Measurements from ENCODE around the gene NARF.
"Not testable (repeated sequence)": the region's sequence is repeated elsewhere in the genome, so short reads cannot be mapped to it uniquely, and the experiment has no call there.

NARF gene

GRCh38 chr17:82529914-82530300 is 71.4 kb downstream of the NARF start:
- H3K4me3 ChIP-seq (ENCODE audit: low read depth, low read length) = no peak overlapping the region
- DNase-seq (ENCODE audit: low read depth) = no peak
- TF ChIP-seq, protein P1, sequence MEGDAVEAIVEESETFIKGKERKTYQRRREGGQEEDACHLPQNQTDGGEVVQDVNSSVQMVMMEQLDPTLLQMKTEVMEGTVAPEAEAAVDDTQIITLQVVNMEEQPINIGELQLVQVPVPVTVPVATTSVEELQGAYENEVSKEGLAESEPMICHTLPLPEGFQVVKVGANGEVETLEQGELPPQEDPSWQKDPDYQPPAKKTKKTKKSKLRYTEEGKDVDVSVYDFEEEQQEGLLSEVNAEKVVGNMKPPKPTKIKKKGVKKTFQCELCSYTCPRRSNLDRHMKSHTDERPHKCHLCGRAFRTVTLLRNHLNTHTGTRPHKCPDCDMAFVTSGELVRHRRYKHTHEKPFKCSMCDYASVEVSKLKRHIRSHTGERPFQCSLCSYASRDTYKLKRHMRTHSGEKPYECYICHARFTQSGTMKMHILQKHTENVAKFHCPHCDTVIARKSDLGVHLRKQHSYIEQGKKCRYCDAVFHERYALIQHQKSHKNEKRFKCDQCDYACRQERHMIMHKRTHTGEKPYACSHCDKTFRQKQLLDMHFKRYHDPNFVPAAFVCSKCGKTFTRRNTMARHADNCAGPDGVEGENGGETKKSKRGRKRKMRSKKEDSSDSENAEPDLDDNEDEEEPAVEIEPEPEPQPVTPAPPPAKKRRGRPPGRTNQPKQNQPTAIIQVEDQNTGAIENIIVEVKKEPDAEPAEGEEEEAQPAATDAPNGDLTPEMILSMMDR (IDR thresholded peaks at IDR 0.05; ENCODE audit: low read depth, low read length, missing control alignments) = no peak

GRCh38 chr17:82531431-82531881 is 72.9 kb downstream of the NARF start:
- no peak for DNase-seq (ENCODE audit: low read depth)
- TF ChIP-seq, protein P1 (IDR thresholded peaks at IDR 0.05; ENCODE audit: low read depth, low read length, missing control alignments) = no peak
- H3K4me3 ChIP-seq (ENCODE audit: low read depth, low read length) = no peak overlapping the region

GRCh38 chr17:82534401-82534812 is 75.9 kb downstream of the NARF start:
- TF ChIP-seq, protein P1 (IDR thresholded peaks at IDR 0.05; ENCODE audit: low read depth, low read length, missing control alignments) = no peak
- no peak overlapping the region for H3K4me3 ChIP-seq (ENCODE audit: low read depth, low read length)
- DNase-seq (ENCODE audit: low read depth) = no peak

GRCh38 chr17:82536512-82537201 is 78.1 kb downstream of the NARF start:
- TF ChIP-seq, protein P1 (IDR thresholded peaks at IDR 0.05; ENCODE audit: low read depth, low read length, missing control alignments) = no peak
- DNase-seq (ENCODE audit: low read depth) = no peak
- no peak overlapping the region for H3K4me3 ChIP-seq (ENCODE audit: low read depth, low read length)

DNA sequence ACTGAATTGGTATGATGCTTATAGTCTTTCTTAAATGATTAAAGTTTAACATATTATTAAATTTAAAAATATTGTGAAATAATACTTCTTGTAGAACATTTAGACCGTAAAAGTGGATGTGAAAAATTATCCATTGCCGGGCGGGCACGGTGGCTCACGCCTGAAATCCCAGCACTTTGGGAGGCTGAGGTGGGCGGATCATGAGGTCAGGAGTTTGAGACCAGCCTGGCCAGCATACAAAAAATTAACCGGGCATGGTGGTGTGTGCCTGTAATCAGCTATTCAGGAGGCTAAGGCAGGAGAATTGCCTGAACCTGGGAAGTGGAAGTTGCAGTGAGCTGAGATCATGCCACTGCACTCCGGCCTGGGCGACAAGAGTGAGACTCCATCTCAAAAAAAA is 78.7 kb downstream of the NARF start:
- not testable (repeated sequence) for H3K4me3 ChIP-seq (ENCODE audit: low read depth, low read length); DNase-seq (ENCODE audit: low read depth)

DNA sequence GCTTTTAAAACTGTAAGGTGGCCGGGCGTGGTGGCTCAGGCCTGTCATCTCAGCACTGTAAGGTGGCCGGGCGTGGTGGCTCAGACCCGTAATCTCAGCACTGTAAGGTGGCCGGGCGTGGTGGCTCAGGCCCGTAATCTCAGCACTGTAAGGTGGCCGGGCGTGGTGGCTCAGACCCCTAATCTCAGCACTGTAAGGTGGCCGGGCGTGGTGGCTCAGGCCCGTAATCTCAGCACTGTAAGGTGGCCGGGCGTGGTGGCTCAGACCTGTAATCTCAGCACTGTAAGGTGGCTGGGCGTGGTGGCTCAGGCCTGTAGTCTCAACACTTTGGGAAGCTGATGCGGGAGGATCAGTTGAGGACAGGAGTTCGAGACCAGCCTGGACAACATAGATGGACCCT is 80.5 kb downstream of the NARF start:
- not testable (repeated sequence) for H3K4me3 ChIP-seq (ENCODE audit: low read depth, low read length); DNase-seq (ENCODE audit: low read depth)
